ENCODE data around the gene FRMD1.

FRMD1 gene

DNA sequence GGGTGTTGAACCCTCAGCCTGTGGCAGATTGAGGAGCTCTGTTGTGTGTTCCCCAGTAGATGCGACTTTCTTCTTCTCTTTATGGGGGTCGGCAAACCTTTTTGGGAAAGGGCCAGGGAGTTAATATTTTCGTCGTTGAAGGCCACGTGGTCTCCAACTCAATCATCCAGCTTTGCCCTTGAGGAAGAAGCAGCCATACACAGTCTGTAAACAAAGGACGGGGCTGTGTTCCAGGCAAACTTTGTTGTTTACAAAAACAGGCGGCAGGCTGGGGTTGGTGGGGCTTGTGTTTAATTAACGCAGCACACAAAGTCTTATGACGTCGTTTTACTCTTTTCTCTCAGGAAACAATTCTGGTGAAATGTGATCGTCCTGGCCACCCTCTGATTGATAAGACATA, 61.4 kb downstream of the FRMD1 start:
- H3K23ac ChIP-seq (ENCODE audit: low read length in 2 of 2), result no peak overlapping the region
- DNase-seq, result peak; percentile 55
- no peak overlapping the region for H2AK5ac ChIP-seq (ENCODE audit: low read length, severe bottlenecking)
- peaks cover 0 to 19% of the 10 kb centered on the region in 2 experiments for H3K27me3 ChIP-seq (ENCODE audit: control insufficient read depth in 1 of 2, insufficient read depth in 1 of 2, low read length in 2 of 2)
- H3K9me3 ChIP-seq (ENCODE audit: control insufficient read depth, low read length), result peaks cover 36% of the 10 kb centered on the region
- H3K36me3 ChIP-seq (ENCODE audit: control insufficient read depth in 1 of 2, insufficient read depth in 2 of 2, low read depth in 1 of 2, low read length in 2 of 2), result no peaks in the 10 kb centered on the region
- H3K14ac ChIP-seq (ENCODE audit: low read length in 2 of 2), result no peak overlapping the region
- H4K91ac ChIP-seq (ENCODE audit: low read length), result no peak overlapping the region
- no peak overlapping the region for H3K4me2 ChIP-seq (ENCODE audit: low read length, poor library complexity, severe bottlenecking)
- no peak overlapping the region for H3K4me3 ChIP-seq (ENCODE audit: insufficient read depth in 1 of 2, low read depth in 1 of 2, low read length in 2 of 2)
- H2AFZ ChIP-seq (ENCODE audit: low read depth, low read length), result no peak overlapping the region
- no peak overlapping the region for H3K27ac ChIP-seq (ENCODE audit: low read length, poor library complexity, severe bottlenecking)
- no peak overlapping the region for H4K8ac ChIP-seq (ENCODE audit: low read length)
- peak overlapping the region in 1 of 2 experiments; percentile 26 for H2BK12ac ChIP-seq (ENCODE audit: low read length in 2 of 2)
- no peaks in the 10 kb centered on the region for H3K79me1 ChIP-seq (replicated peaks; ENCODE audit: low read length, poor library complexity, severe bottlenecking)
- no peak overlapping the region for H2BK120ac ChIP-seq (ENCODE audit: low read depth, low read length)
- H3K4ac ChIP-seq (ENCODE audit: low read depth in 1 of 2, low read length in 2 of 2), result no peak overlapping the region
- H3K18ac ChIP-seq (ENCODE audit: low read depth in 1 of 2, low read length in 2 of 2), result peak overlapping the region in 1 of 2 experiments; percentile 5
- no peak overlapping the region for H2BK5ac ChIP-seq (ENCODE audit: low read depth, low read length, poor library complexity, severe bottlenecking)
- 40% methylated on average over 8 of the region's 11 CpGs for WGBS
- H3K9ac ChIP-seq (ENCODE audit: low read length), result no peak overlapping the region
- H2BK15ac ChIP-seq (ENCODE audit: low read depth, poor library complexity, severe bottlenecking), result no peak overlapping the region
- H3K4me1 ChIP-seq (ENCODE audit: control insufficient read depth, insufficient read depth, low read depth, low read length), result no peaks in the 10 kb centered on the region

DNA sequence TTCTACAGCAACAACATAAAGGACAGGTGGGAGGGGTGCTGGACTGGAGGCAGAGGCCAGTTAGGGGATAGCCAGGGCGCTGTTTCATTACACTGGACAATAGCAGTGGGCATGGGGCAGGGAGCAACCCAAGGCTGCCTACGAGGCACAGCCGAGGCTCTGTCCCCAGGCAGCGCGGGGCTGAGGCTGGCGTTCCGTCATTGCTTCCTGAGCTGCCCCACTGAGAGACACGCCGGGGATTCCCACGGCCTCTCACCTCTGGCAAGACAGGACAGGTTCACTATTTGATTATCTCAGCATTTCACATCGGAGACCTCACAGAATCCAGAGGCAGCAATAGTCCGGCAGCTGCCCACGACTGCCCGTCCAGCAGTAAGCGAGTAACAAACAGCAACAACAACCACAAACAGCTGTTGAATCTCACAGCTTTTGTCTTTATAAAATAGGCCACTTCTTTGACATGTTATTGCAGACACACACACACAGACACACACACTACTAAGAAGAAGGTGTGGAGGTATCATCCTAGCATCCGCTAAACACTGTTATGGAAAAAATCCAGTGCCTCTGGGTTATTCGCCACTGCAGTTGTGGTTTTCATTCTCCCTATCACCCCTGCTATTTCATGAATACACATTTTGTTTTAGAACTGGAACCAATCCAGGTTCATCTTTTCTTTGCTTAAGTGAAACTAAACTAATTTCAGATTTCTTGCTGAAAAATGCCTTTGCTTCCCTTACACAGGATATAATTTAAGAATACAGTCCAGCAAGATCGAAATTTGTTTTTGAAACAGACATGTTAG, 62.1 kb downstream of the FRMD1 start:
- H3K4me2 ChIP-seq (ENCODE audit: low read length, poor library complexity, severe bottlenecking), result no peak overlapping the region
- no peaks in the 10 kb centered on the region for H3K36me3 ChIP-seq (ENCODE audit: control insufficient read depth in 1 of 2, insufficient read depth in 2 of 2, low read depth in 1 of 2, low read length in 2 of 2)
- H3K27ac ChIP-seq (ENCODE audit: low read length, poor library complexity, severe bottlenecking), result no peak overlapping the region
- H2BK120ac ChIP-seq (ENCODE audit: low read depth, low read length), result no peak overlapping the region
- no peak overlapping the region for H2BK5ac ChIP-seq (ENCODE audit: low read depth, low read length, poor library complexity, severe bottlenecking)
- H4K8ac ChIP-seq (ENCODE audit: low read length), result peak overlapping the region; percentile 36
- peak overlapping the region in 1 of 2 experiments; percentile 92 for H2BK12ac ChIP-seq (ENCODE audit: low read length in 2 of 2)
- H3K4ac ChIP-seq (ENCODE audit: low read depth in 1 of 2, low read length in 2 of 2), result no peak overlapping the region
- no peak overlapping the region for H2AFZ ChIP-seq (ENCODE audit: low read depth, low read length)
- no peak overlapping the region for H3K14ac ChIP-seq (ENCODE audit: low read length in 2 of 2)
- peaks cover 0 to 19% of the 10 kb centered on the region in 2 experiments for H3K27me3 ChIP-seq (ENCODE audit: control insufficient read depth in 1 of 2, insufficient read depth in 1 of 2, low read length in 2 of 2)
- no peak for DNase-seq
- H3K79me1 ChIP-seq (replicated peaks; ENCODE audit: low read length, poor library complexity, severe bottlenecking), result no peaks in the 10 kb centered on the region
- H3K18ac ChIP-seq (ENCODE audit: low read depth in 1 of 2, low read length in 2 of 2), result peak overlapping the region; percentile 3 to 74
- H3K4me1 ChIP-seq (ENCODE audit: control insufficient read depth, insufficient read depth, low read depth, low read length), result no peaks in the 10 kb centered on the region
- no peak overlapping the region for H2AK5ac ChIP-seq (ENCODE audit: low read length, severe bottlenecking)
- no peak overlapping the region for H3K23ac ChIP-seq (ENCODE audit: low read length in 2 of 2)
- H4K91ac ChIP-seq (ENCODE audit: low read length), result peak overlapping the region; percentile 12
- H3K9me3 ChIP-seq (ENCODE audit: control insufficient read depth, low read length), result peaks cover 44% of the 10 kb centered on the region
- WGBS, result 85% methylated on average over 18 of the region's 18 CpGs
- H2BK15ac ChIP-seq (ENCODE audit: low read depth, poor library complexity, severe bottlenecking), result no peak overlapping the region
- no peak overlapping the region for H3K4me3 ChIP-seq (ENCODE audit: insufficient read depth in 1 of 2, low read depth in 1 of 2, low read length in 2 of 2)
- H3K9ac ChIP-seq (ENCODE audit: low read length), result no peak overlapping the region

DNA sequence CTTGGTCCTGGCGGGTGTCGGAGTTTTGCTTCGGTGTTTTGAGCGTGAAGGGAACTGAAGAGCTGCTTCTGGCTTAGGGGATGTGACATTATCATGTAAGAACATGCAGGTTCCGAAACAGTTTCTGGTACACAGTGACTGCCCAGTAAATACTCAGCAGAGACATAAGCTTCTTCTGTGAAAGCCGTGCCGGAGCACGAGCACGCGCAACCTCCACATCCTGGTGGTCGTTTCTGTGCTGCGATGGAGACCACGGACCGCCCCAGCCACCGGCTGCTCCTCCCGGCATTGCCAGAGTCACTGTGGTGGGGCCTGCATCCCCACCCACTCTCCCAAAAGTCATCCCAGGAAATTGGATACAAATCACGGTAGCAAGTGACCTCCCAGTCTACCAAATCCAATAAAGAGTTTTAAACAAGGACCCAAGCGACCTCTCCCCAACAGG, 62.8 kb downstream of the FRMD1 start:
- Histone ChIP-seq H3K4ac (ENCODE audit: low read depth in 1 of 2, low read length in 2 of 2) (no peak overlapping the region), H3K27ac (ENCODE audit: low read length, poor library complexity, severe bottlenecking) (no peak overlapping the region), H2BK120ac (ENCODE audit: low read depth, low read length) (no peak overlapping the region), H2AK5ac (ENCODE audit: low read length, severe bottlenecking) (no peak overlapping the region), H3K27me3 (ENCODE audit: control insufficient read depth in 1 of 2, insufficient read depth in 1 of 2, low read length in 2 of 2) (peaks cover 0 to 16% of the 10 kb centered on the region in 2 experiments), H3K4me1 (ENCODE audit: control insufficient read depth, insufficient read depth, low read depth, low read length) (no peaks in the 10 kb centered on the region), H3K9me3 (ENCODE audit: control insufficient read depth, low read length) (peaks cover 51% of the 10 kb centered on the region), H4K8ac (ENCODE audit: low read length) (peak overlapping the region; percentile 47), H3K18ac (ENCODE audit: low read depth in 1 of 2, low read length in 2 of 2) (peak overlapping the region; percentile 3 to 48), H3K9ac (ENCODE audit: low read length) (no peak overlapping the region), H3K36me3 (ENCODE audit: control insufficient read depth in 1 of 2, insufficient read depth in 2 of 2, low read depth in 1 of 2, low read length in 2 of 2) (no peaks in the 10 kb centered on the region), H3K79me1 (replicated peaks; ENCODE audit: low read length, poor library complexity, severe bottlenecking) (no peaks in the 10 kb centered on the region), H2BK15ac (ENCODE audit: low read depth, poor library complexity, severe bottlenecking) (no peak overlapping the region), H2BK12ac (ENCODE audit: low read length in 2 of 2) (no peak overlapping the region), H2AFZ (ENCODE audit: low read depth, low read length) (no peak overlapping the region), H3K14ac (ENCODE audit: low read length in 2 of 2) (no peak overlapping the region), H4K91ac (ENCODE audit: low read length) (no peak overlapping the region), H3K4me2 (ENCODE audit: low read length, poor library complexity, severe bottlenecking) (no peak overlapping the region), H3K4me3 (ENCODE audit: insufficient read depth in 1 of 2, low read depth in 1 of 2, low read length in 2 of 2) (no peak overlapping the region), H2BK5ac (ENCODE audit: low read depth, low read length, poor library complexity, severe bottlenecking) (no peak overlapping the region), H3K23ac (ENCODE audit: low read length in 2 of 2) (no peak overlapping the region)
- WGBS, result 94% methylated on average over 16 of the region's 18 CpGs
- DNase-seq, result no peak

DNA sequence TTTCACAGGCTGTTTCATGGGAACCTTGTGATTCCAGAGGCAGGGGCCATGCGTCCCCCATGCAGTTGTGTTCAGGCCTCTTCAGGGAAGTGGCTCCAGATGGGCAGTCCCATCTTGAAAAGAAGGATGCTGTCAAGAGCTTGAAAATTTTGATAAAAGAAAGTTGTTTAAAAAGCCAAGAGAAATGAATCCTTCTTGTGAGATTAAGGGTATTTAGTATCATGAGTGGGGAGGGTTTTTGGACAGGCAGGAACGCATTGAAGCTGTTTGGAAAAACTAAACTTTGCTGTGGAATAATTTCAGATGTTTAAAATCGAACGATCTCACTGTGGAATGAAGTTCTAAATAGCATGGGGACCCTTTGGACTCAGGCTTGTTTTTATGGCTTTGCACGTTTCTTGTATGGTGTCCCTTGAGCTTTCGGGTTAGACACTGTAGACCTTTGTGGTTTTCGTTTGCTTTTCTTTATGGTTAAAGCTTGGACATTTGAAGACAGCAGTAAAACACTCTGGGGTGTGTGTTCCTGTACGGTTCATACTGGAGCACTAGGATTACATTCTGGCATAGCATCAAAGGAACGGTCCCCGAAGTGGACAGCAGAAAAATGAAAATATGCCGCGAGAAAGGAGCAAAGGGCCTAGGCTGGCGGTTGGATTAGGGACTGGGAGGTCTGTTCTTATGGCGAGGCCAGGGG, 63.4 kb downstream of the FRMD1 start:
- H3K79me1 ChIP-seq (replicated peaks; ENCODE audit: low read length, poor library complexity, severe bottlenecking), result no peaks in the 10 kb centered on the region
- no peak overlapping the region for H2AFZ ChIP-seq (ENCODE audit: low read depth, low read length)
- whole genome bisulfite sequencing, result 85% methylated on average over 14 of the region's 14 CpGs

More for the DNA sequence above, 63.4 kb downstream of the FRMD1 start:
- Histone ChIP-seq H3K36me3 (ENCODE audit: control insufficient read depth in 1 of 2, insufficient read depth in 2 of 2, low read depth in 1 of 2, low read length in 2 of 2) (no peaks in the 10 kb centered on the region), H3K27ac (ENCODE audit: low read length, poor library complexity, severe bottlenecking) (no peak overlapping the region), H2BK120ac (ENCODE audit: low read depth, low read length) (no peak overlapping the region), H3K23ac (ENCODE audit: low read length in 2 of 2) (no peak overlapping the region), H3K4me2 (ENCODE audit: low read length, poor library complexity, severe bottlenecking) (no peak overlapping the region), H3K9ac (ENCODE audit: low read length) (no peak overlapping the region), H4K91ac (ENCODE audit: low read length) (no peak overlapping the region), H3K4me1 (ENCODE audit: control insufficient read depth, insufficient read depth, low read depth, low read length) (no peaks in the 10 kb centered on the region), H3K18ac (ENCODE audit: low read depth in 1 of 2, low read length in 2 of 2) (peak overlapping the region in 1 of 2 experiments; percentile 48), H4K8ac (ENCODE audit: low read length) (no peak overlapping the region), H3K14ac (ENCODE audit: low read length in 2 of 2) (no peak overlapping the region), H3K4ac (ENCODE audit: low read depth in 1 of 2, low read length in 2 of 2) (no peak overlapping the region), H3K9me3 (ENCODE audit: control insufficient read depth, low read length) (peaks cover 56% of the 10 kb centered on the region), H2AK5ac (ENCODE audit: low read length, severe bottlenecking) (no peak overlapping the region), H2BK5ac (ENCODE audit: low read depth, low read length, poor library complexity, severe bottlenecking) (no peak overlapping the region), H2BK12ac (ENCODE audit: low read length in 2 of 2) (peak overlapping the region in 1 of 2 experiments; percentile 51), H2BK15ac (ENCODE audit: low read depth, poor library complexity, severe bottlenecking) (peak overlapping the region; percentile 12), H3K27me3 (ENCODE audit: control insufficient read depth in 1 of 2, insufficient read depth in 1 of 2, low read length in 2 of 2) (peaks cover 0 to 16% of the 10 kb centered on the region in 2 experiments), H3K4me3 (ENCODE audit: insufficient read depth in 1 of 2, low read depth in 1 of 2, low read length in 2 of 2) (no peak overlapping the region)
- DNase-seq, result no peak

Measured in mesenchymal stem cell (in vitro differentiated cells and primary cell).